Uterus (tissue), 2 donors: ENCODE data around the gene PBX1.

Source experiments
- POLR2A ChIP-seq, 2 donors: fragments of 450-650 bp; IDR thresholded peaks; one replicate each; pipeline ENCODE4 v1.6.1; 2016; ENCODE audit warnings: antibody characterized with exemption in 2 of 2, mild to moderate bottlenecking in 1 of 2, moderate library complexity in 1 of 2
- TF ChIP-seq, protein P1 (sequence below), 4 experiments: fragments of 200-600 bp in 2 of 4; fragments of 450-650 bp in 2 of 4; sonication (generic) in 2 of 4; IDR thresholded peaks; one replicate each; pipeline ENCODE4 v1.5.1; 2016 to 2019; ENCODE audit warnings: antibody characterized with exemption in 4 of 4, mild to moderate bottlenecking in 2 of 4, moderate library complexity in 1 of 4

DNA sequence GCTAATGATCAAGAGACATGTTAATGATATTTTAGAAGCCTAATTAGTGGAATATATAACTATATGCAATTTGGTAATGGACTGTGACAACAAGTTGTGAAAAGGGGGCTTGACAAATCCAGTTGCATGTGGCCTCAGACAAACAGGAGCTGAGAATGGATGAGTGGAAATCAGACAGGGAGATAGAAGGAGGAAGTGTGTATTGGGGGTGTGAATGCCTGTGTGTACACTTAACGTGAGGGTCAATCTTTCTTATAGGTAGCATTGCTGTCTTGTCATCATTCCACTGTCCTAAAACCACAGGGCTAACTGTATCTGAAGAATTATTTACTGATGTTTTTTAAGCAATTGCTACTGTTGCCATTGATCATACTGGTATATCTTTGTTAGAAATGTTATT is 64.8 kb downstream of the PBX1 start:
- TF ChIP-seq, protein P1, sequence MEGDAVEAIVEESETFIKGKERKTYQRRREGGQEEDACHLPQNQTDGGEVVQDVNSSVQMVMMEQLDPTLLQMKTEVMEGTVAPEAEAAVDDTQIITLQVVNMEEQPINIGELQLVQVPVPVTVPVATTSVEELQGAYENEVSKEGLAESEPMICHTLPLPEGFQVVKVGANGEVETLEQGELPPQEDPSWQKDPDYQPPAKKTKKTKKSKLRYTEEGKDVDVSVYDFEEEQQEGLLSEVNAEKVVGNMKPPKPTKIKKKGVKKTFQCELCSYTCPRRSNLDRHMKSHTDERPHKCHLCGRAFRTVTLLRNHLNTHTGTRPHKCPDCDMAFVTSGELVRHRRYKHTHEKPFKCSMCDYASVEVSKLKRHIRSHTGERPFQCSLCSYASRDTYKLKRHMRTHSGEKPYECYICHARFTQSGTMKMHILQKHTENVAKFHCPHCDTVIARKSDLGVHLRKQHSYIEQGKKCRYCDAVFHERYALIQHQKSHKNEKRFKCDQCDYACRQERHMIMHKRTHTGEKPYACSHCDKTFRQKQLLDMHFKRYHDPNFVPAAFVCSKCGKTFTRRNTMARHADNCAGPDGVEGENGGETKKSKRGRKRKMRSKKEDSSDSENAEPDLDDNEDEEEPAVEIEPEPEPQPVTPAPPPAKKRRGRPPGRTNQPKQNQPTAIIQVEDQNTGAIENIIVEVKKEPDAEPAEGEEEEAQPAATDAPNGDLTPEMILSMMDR (IDR thresholded peaks at IDR 0.05) = no peak
- no peak for TF ChIP-seq POLR2A (IDR thresholded peaks at IDR 0.05)
